D721Med (cell line): Measurements from ENCODE around the gene NCOA6.
"Not testable (repeated sequence)": the region's sequence is repeated elsewhere in the genome, so short reads cannot be mapped to it uniquely, and the experiment has no call there.

Experiments used
- DNase-seq: peaks from one replicate; pipeline ENCODE4 v3.0.0; 2011; ENCODE audit warnings: low spot score; ENCODE audit not compliant: insufficient read length
- FAIRE-seq: peaks from 2 replicates; lab custom pipeline; 2011; peaks lifted over from hg19 to GRCh38; lab: Jason Lieb, UNC
- CTCF ChIP-seq: IDR thresholded peaks from 2 replicates; pipeline ENCODE4 v1.5.1; 2012; ENCODE audit warnings: mild to moderate bottlenecking, control low read depth; ENCODE audit not compliant: insufficient read depth; ENCODE audit errors: missing control alignments

Gene NCOA6

DNA sequence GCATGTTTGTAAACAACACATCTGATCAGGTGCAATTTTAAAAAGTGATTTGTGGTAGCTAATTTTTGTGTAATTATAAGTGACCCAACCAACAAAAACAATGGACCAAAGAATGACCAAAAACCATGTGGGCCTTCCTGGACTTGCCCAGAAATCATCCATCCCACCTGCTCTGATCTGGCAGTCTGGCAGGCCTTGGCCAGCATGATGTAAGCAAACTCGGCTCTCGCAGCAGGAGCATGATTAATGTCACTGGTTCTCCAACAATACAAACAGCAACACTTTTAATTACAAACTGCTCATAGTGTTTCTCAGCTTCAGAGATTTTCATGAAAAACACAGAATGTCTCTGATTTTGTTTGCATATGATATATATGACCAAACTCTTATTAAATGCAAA is 105.2 kb downstream of the NCOA6 start:
- no peak for TF ChIP-seq CTCF
- DNase-seq (no peak), FAIRE-seq (no peak)

GRCh38 chr20:34719242-34720017 is 106.0 kb downstream of the NCOA6 start:
- FAIRE-seq, DNase-seq: not testable (repeated sequence)

DNA sequence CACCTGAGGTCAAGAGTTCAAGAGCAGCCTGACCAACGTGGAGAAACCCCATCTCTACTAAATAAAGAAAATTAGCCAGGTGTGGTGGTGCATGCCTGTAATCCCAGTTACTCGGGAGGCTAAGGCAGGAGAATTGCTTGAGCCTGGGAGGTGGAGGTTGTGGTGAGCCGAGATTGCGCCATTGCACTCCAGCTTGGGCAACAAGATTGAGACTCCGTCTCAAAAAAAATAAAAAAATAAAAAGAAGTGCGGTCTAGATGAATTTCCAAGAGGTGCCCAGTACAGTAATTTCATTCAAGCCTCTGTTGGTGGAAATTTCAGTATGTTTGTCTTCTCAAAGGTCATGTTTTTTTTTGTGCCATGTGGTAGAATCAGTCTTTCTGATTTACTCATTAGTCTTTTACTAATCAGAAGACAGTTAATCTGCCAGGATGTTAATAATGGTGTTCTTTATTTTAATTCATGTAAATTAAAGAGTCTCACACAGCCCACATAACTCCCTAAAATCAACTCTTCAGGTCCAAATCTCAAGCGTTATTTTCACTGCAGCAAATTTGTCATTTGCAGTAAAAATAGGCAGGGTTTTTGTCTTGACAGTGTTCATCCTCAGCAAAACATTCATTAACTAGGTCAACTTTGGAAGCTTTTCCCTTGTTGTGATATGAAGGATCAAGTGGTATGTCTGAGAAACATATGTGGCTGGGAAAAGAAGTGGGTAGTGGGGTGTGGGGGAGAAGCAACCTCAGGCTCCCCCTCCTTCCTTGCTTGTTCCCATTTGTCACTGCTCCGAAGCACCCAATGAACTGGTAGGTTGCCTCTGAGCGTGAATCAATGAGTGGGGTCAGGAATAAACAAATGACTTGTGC is 108.0 kb downstream of the NCOA6 start:
- TF ChIP-seq CTCF, result no peak
- FAIRE-seq (no peak), DNase-seq (no peak)

GRCh38 chr20:34716921-34717229 is 108.6 kb downstream of the NCOA6 start:
- no peak for DNase-seq
- no peak for FAIRE-seq
- no peak for TF ChIP-seq CTCF

- DNase-seq (no peak), FAIRE-seq (no peak)
- TF ChIP-seq CTCF, result no peak
These were observed 110.1 kb downstream of the NCOA6 start for GRCh38 chr20:34715384-34715783.

DNA sequence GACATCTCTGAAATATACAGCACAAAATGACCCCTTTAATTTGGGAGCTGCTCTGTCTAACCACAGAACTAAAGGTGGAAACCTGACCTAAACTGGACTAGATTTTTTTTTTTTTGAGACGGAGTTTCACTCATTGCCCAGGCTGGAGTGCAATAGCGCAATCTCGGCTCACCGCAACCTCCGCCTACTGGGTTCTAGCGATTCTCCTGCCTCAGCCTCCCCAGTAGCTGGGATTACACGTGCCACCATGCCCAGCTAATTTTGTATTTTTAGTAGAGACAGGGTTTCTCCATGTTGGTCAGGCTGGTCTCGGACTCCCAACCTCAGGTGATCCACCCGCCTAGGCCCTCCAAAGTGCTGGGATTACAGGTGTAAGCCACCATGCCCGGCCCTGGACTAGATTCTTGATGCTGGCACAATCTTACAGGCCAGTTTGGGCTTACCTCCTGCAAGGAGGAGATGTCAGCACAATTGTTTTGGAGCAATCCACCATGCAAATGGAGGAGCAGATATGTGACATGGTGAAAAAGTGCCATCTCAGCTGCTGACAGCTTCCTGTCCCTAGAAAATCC is 111.4 kb downstream of the NCOA6 start:
- not testable (repeated sequence) for FAIRE-seq, DNase-seq

DNA sequence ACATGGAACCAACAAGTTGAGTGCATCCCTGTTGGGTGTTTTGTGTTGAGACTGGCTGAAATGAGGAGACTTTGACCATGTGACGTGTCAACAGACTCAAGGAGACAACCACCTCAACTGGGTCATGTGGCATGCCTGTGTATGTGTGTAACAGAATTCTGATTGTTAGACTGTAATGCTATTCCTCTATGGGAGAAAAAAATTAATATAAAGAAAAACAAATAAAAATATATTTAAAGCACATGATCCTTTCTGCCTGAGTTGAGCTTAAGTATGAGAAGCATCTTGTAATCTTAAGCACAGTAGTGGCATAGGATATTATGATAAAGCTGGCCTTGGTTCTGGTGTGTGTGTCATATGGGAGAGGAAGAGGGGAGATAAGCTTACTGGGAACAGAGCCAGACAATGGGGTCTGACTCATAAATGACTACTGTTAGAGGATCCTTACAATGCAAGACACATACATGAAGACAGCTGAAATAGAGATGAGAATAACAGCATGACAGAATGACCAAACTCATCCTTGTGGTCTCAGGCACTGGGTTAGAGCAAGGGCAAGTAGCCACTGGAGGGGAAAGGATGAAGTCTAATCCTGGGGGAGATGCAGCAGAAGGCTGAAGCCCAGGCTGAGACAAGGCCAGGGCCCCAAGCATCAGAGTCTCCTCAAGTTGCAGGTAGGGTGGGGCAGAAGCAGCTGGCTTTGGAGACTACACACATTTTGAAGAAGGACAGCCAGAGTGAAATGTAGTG is 112.1 kb downstream of the NCOA6 start:
- FAIRE-seq (no peak), DNase-seq (no peak)
- TF ChIP-seq CTCF, result no peak
